Activated CD4-positive, alpha-beta T cell treated with anti-CD3 and anti-CD28 coated beads, Interleukin-2, Interleukin-6, amounts not matched to agents 100 ng/mL and 50 ng/mL, durations not matched to agents 16 hours and 8 hours (primary cell): Measurements from ENCODE around the gene CREBBP.

Experiments used
- DNase-seq: peaks from one replicate; pipeline ENCODE4 v3.0.0-alpha.2; 2020

The CREBBP gene

GRCh38 chr16:3761375-3762106 lies 119.0 kb downstream of the CREBBP start:
- DNase-seq = no peak

GRCh38 chr16:3760518-3760917 lies 120.0 kb downstream of the CREBBP start:
- DNase-seq = no peak

- no peak for DNase-seq
Measured at GRCh38 chr16:3759736-3760135, 120.8 kb downstream of the CREBBP start.

DNA sequence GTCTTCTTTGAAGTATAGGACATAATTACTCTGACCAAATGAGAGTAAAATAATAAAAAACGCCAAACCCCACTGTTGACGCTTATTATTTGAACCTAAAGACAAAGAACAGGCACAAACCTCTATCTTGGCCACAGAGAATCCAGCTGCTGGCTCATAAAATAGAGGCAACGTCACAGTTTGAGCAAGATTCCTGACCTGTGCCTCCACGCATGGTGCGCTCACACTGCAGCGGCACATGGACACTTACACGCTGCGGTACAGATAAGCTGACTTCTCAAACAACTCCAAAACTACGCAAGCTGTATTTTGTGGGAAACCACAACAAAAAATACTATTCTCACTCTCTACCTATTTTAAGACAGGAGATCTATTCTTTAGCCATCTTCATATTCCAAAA lies 124.4 kb downstream of the CREBBP start:
- DNase-seq = no peak

GRCh38 chr16:3755249-3755648 lies 125.3 kb downstream of the CREBBP start:
- DNase-seq = no peak

DNA sequence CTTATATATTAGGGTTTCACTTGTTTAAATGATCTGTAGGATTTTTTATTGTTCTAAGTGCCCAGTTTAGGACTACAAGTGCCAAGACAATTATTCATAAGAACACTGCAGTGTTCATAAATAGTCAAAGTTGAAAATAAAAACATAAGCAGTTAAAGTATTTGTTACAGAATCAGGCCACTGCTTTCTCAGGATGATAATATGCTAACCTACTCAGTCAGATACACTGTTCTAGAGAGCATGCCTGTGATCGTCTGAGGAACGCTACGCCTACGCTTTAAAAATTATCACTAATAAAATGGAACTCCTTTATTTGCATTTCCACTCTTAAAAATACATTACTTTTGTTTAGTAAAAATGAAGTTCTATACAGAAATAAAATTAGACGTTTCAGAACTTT lies 125.7 kb downstream of the CREBBP start:
- DNase-seq = no peak

DNA sequence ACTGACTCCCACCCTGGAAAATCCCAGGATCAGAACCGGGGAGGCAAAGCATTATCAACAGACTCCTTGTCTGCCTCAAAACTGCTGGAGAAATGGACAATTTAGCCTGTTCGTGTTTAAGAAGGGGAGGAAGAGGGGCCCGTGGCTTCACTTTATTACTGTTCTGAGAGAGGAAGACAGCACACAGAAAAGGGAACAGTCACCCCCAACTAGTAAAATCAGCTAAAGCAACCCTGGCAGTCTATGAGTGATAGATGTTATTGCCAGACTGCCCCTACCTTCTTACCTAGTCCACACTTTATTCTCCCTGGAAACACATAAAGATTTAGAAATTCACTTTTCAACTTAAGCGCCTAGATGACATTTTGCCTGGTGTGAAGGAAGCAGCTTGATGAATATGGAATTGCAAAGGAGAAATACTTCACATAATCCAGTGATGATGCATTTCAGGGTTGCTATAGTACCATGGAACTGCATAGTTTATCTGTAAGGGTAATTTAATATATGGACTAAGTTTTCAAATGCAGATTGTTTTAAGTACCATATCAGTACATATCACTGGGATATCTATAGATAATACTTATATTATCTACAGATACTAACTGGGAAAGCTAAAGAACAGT lies 126.3 kb downstream of the CREBBP start:
- no peak for DNase-seq

- DNase-seq = no peak
Measured at GRCh38 chr16:3752984-3753383, 127.5 kb downstream of the CREBBP start.

GRCh38 chr16:3751878-3752277 lies 128.6 kb downstream of the CREBBP start:
- no peak for DNase-seq

DNA sequence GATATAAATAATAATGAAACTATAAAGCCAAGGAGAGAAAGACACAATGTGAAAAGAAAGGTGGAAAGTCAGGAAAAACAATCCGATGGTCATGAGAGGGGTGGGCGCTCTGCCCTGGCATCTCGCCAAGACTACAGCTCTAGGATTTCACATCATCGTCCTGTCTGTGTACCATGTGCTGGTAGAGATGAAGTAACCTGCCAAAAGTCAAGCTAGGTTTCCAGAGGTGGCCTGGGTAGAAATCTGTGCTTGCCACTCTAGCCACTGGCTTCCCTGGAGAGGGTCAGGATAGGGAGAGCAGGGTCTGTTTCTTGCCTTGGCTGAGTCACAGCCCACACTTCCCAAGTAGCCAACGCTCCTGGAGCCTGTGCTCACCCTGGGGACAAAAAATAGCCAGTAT lies 132.2 kb downstream of the CREBBP start:
- DNase-seq = no peak

DNA sequence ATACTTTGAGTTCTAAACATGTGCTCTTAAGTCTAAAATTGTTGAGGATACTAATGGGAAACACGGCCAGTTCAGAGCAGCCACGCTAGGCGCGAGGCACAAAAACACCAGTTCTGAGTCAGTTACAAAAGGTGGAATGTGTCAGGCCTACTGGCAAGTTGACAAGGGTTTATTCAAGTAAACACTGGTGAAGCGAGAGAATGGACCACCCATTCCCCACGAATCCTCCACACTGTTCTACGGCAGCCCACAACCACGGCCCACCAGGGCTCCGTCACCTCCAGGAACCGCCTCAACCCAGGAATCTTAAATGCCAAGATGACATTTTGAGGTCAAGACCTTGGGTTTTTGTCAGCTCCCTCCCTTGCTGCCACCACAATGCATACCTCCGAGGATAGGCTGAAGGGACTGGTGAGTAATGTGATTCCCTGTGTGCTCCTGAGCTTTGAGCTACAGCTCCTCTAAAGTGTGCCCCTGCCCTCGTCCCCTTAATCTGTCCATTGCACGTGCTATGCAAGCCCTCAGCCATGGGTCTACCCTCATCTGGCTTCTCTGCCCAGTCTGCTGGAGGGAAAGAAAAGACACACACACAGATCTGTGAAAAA lies 134.7 kb downstream of the CREBBP start:
- DNase-seq = no peak

DNA sequence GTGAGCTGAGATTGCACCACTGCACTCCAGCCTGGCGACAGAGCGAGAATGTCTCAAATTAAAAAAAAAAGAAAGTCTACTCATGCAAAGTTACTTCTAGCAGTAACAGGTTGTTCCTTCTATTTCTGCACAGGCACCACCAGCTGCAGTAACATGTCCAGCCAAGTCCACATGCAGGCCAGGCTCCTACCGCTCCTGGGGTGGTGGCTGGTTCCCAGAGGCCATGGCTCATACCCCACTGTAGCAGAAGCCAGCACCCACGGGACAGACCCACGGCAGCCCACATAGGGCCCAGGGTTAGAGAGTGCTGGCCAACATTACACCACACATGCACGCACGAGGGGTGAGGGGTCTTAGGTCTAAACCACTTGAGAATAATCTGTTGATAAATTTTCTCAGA lies 136.5 kb downstream of the CREBBP start:
- DNase-seq = no peak

DNA sequence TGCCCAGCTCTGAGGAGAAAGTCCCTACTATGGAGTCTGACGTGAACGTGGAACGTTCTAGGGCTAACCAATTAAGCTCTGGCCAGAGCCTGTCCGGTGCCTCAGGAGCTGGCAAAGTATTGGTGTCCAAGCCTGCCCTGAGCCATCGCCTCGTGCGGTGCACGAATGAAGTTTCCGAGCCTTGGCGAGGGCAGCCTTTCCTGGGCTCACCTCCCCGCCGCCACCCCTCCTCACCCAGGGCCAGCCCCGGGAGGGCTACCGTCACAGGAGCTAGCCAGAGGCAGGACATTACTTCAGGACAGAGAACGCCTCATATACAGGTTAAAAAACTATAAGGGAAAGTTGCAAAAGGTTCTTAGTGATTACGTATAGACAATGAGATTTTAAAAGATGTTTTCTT lies 139.6 kb downstream of the CREBBP start:
- no peak for DNase-seq

DNA sequence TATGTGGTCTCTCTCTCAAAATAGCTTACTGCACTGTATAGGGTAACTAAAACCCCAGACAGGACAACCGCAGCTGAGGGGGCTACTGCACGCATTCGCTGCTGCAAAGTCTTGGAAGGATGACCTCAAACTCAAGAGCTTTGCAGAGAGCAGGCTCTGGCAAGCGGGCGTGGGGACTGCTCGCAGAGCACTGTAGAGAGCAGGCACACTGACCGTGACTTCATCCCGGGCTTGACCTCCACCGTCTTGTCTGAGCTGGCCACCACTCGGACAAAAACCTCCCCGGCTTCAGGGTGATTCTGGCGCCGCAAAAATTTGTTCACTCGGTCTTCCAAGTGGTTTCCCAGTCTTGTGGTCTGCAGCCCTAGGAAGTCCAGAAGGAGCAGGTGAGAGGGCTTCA lies 140.3 kb downstream of the CREBBP start:
- no peak for DNase-seq

DNA sequence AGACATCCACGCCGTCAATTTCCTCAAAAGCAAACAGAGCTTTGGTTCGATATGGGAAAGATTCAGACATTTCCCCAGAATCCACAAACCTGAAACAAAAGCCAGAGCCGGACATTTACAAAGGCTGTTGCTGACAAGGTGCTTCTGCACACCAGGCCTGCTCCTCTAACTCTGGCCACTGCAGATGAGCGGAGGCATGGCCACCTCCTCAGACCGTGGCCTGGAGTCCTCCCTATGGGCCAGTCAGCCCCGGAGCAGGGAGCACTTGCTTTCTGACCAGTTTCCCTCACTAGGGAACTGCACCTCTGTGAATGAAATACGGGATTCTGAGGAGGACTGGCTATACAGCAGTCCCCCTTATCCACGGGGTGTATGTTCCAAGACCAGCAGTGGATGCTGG lies 140.9 kb downstream of the CREBBP start:
- no peak for DNase-seq

- DNase-seq = no peak
Measured at GRCh38 chr16:3738541-3738940, 142.0 kb downstream of the CREBBP start.

- no peak for DNase-seq
Measured at GRCh38 chr16:3738128-3738527, 142.4 kb downstream of the CREBBP start.

DNA sequence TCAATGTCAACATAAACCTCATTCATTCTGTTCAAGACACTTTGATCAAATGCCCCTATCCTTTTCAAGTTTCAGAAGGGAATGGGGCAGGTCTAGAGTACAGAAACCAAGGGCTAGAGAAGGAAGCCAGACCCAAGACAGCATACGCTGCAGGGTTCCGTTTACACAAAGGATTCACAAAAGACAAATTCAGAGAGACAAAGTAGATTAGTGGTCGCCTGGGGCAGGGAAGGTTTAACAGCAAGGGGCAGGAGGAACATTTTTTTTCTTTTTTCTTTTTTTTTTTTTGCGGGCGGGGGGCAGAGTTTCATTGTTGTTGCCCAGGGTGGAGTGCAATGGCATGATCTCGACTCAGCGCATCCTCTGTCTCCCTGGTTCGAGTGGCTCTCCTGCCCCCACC lies 143.3 kb downstream of the CREBBP start:
- DNase-seq = no peak

DNA sequence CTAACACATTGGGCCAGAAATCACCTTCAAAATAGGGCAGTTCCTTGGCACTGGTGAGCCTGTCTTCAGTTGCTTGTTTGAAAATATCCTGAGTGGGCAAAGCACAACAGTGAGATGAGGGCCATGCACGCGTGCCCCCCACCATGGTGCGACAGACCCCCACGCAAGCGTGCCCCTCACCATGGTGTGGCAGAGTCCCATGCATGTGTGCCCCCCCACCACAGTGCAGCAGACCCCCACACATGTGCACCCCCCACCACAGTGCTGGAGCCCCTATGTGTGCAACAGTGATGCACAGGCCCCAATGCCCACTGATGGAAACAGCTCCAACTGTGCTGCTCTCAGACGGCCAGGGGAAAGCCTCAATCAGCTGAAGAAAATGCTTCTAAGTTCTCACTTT lies 144.4 kb downstream of the CREBBP start:
- DNase-seq = no peak

DNA sequence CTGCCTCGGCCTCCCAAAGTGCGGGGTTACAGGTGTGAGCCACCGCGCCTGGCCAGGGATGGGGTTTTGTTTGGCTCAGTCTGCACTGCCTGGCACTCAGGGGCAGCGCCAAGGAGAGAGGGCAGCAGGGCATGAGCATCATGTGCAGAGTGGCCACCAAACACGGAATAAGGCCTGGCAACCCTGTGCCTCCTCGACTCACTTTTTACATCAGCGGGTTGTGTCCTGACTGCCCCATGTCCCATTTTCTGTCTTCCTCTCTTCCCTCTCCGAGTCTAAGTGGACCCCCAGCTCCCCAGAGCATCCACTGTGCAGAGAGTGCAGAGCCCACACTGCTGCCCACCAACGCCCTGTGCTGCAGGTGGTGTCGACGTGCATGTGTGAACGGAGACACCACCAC lies 145.0 kb downstream of the CREBBP start:
- DNase-seq = no peak

DNA sequence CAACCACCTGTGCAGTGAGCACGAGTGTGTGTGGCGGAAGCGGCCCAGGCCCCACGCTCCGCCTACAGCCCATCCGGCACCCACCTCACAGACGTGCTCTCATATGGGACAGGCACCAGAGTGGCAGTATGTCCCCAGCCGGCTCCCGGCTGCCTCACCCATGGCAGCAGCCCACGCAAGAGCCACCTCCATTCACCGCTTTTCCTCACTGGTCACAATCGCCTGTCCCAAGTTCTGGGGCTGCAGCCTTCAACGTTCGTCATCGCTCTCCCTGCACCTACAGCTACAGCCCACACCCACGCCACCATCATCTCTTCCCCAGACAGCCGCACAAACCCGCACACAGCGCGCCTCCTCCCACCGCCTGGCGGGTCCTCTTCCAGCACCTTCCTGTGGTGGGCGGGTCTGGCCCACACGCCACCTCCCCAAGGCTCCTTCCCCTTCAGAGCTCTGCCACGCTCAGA lies 145.7 kb downstream of the CREBBP start:
- DNase-seq = no peak

DNA sequence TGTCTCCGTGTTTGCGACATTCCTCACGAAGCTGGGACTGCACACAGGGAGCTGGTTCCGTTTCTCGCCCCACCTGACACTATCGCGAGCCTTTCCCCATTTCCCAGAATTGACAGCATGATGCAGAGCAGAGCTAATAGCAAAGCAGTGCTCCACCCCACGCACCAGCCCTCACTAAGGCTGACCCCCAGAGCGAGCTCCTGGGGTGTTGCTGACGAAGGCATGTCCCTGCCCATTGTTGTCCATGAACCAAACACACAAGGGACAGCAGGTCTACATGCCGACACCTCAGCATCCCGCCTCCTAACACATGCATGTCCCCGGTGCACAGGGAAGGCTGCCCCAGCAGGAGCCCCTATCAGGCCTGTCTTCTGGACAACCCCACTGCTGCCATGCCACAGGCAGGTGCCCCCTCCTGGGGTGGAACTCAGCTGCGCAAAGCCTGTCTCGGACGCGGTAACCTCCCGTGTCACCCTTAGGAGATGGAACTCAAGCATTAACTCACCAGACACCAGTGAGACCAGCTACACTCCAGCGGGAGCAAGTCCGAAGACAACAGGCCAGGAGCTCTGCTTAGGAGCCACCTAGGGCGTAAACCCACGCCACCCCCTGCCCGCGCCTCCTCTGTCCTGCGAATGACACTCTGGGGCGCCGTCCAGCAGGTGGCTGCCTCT lies 146.3 kb downstream of the CREBBP start:
- no peak for DNase-seq

GRCh38 chr16:3732171-3732570 lies 148.3 kb downstream of the CREBBP start:
- no peak for DNase-seq
